K562 (cell line): ENCODE data around the gene PIK3R2. TPM values are rescaled to one million over a fixed set of nuclear protein-coding genes. Genes with fewer than 3 reads are reported as not detected.
A peak's percentile ranks its signal among the peaks of the same experiment; 100 is the strongest.

Experiments used
- CCAR2 ChIP-seq: fragments of 200-400 bp; formaldehyde crosslinking; IDR thresholded peaks from 2 replicates; pipeline ENCODE4 v1.6.1; 2017; ENCODE audit warnings: mild to moderate bottlenecking, low read depth, low read length
- CCNT2 ChIP-seq: IDR thresholded peaks from 2 replicates; pipeline ENCODE4 v1.6.1; 2011; ENCODE audit warnings: borderline replicate concordance, low read depth, mild to moderate bottlenecking, moderate library complexity, mixed read lengths, low read length; ENCODE audit not compliant: insufficient read length; ENCODE audit errors: extremely low read depth
- CEBPB ChIP-seq: fragments of 450-650 bp; IDR thresholded peaks from 2 replicates; pipeline ENCODE4 v1.6.1; 2016; ENCODE audit warnings: missing genetic modification characterization, missing compliant biosample characterization
- EZH2 ChIP-seq: IDR thresholded peaks from 2 replicates; pipeline ENCODE4 v1.6.1; 2012; ENCODE audit warnings: low read depth, mild to moderate bottlenecking, inconsistent platforms, low read length, borderline replicate concordance
- FOXP4 ChIP-seq: sonication (generic); formaldehyde crosslinking; IDR thresholded peaks from 2 replicates; pipeline ENCODE4 v1.8.0; 2022; ENCODE audit warnings: mild to moderate bottlenecking, missing genetic modification reagents, borderline replicate concordance
- GABPA ChIP-seq: fragments of 200-800 bp; sonication (Bioruptor generic); conservative IDR thresholded peaks from 2 replicates; pipeline ENCODE4 v1.6.1; 2016; ENCODE audit warnings: low read depth, missing genetic modification characterization, missing compliant biosample characterization
- GATAD2B ChIP-seq: fragments of 450-650 bp; IDR thresholded peaks from 2 replicates; pipeline ENCODE4 v1.6.1; 2017; ENCODE audit warnings: mild to moderate bottlenecking, borderline replicate concordance
- GTF2E2 ChIP-seq: fragments of 200-800 bp; sonication (Bioruptor generic); IDR thresholded peaks from 2 replicates; pipeline ENCODE4 v1.6.1; 2016; ENCODE audit warnings: missing genetic modification characterization, missing compliant biosample characterization
- HDAC3 ChIP-seq: fragments of 450-650 bp; IDR thresholded peaks from 2 replicates; pipeline ENCODE4 v1.6.1; 2018; ENCODE audit warnings: borderline replicate concordance, mild to moderate bottlenecking, moderate library complexity; ENCODE audit not compliant: partially characterized antibody
- KAT2B ChIP-seq: IDR thresholded peaks from one replicate; pipeline ENCODE4 v1.6.1; 2012; ENCODE audit warnings: low read depth, mild to moderate bottlenecking, control low read depth, inconsistent platforms, low read length, moderate library complexity
- MLX ChIP-seq, 2 experiments: fragments of 450-650 bp in 1 of 2; sonication (generic) in 1 of 2; formaldehyde crosslinking; conservative IDR thresholded peaks; 2 replicates each; pipeline versions ENCODE4 v1.4.0 to v1.8.1; 2020 to 2022; ENCODE audit warnings: mild to moderate bottlenecking in 1 of 2, missing genetic modification reagents in 1 of 2
- NCOA2 ChIP-seq, 2 experiments: fragments of 450-650 bp; IDR thresholded peaks; 2 replicates each; pipeline ENCODE4 v1.6.1; 2018; ENCODE audit warnings: mild to moderate bottlenecking in 2 of 2, moderate library complexity in 1 of 2; ENCODE audit not compliant: partially characterized antibody in 2 of 2
- NCOR1 ChIP-seq: fragments of 450-650 bp; IDR thresholded peaks from 2 replicates; pipeline ENCODE4 v1.6.1; 2016; ENCODE audit warnings: mild to moderate bottlenecking, moderate library complexity
- PHTF2 ChIP-seq: fragments of 250-450 bp; sonication (Bioruptor Pico); IDR thresholded peaks from 2 replicates; pipeline ENCODE4 v1.5.0; 2021; ENCODE audit warnings: mild to moderate bottlenecking
- POLR2AphosphoS2 ChIP-seq: IDR thresholded peaks from 2 replicates; pipeline ENCODE4 v1.6.1; 2012; ENCODE audit warnings: low read length, improper control_type of control experiment
- PPARD ChIP-seq: fragments of 250-450 bp; sonication (Bioruptor Pico); IDR thresholded peaks from 2 replicates; pipeline ENCODE4 v1.8.0; 2022; ENCODE audit warnings: inconsistent platforms, mild to moderate bottlenecking, moderate library complexity
- RBFOX2 ChIP-seq: fragments of 200-400 bp; formaldehyde crosslinking; IDR thresholded peaks from 2 replicates; pipeline ENCODE4 v1.6.1; 2017; ENCODE audit warnings: low read depth, mild to moderate bottlenecking, low read length, moderate library complexity
- RBM34 ChIP-seq: fragments of 200-400 bp; formaldehyde crosslinking; IDR thresholded peaks from 2 replicates; pipeline ENCODE4 v1.6.1; 2018; ENCODE audit warnings: low read length, borderline replicate concordance; ENCODE audit not compliant: insufficient read depth
- SAFB ChIP-seq: fragments of 200-400 bp; formaldehyde crosslinking; IDR thresholded peaks from 2 replicates; pipeline ENCODE4 v1.6.1; 2017; ENCODE audit warnings: low read depth, low read length, borderline replicate concordance
- SETDB1 ChIP-seq: IDR thresholded peaks from one replicate; pipeline ENCODE4 v1.6.1; 2012; ENCODE audit warnings: low read length, control low read depth, inconsistent platforms
- SNRNP70 ChIP-seq: fragments of 200-400 bp; formaldehyde crosslinking; optimal IDR thresholded peaks from 2 replicates; pipeline ENCODE3; 2017; ENCODE audit warnings: low read depth, low read length
- SRSF1 ChIP-seq: fragments of 200-400 bp; formaldehyde crosslinking; IDR thresholded peaks from 2 replicates; pipeline ENCODE4 v1.6.1; 2017; ENCODE audit warnings: mild to moderate bottlenecking, low read depth, low read length, moderate library complexity
- TAL1 ChIP-seq: fragments of 450-650 bp; IDR thresholded peaks from 2 replicates; pipeline ENCODE4 v1.6.1; 2016; ENCODE audit warnings: mild to moderate bottlenecking
- THAP7 ChIP-seq: fragments of 250-450 bp; sonication (Bioruptor Pico); IDR thresholded peaks from 2 replicates; pipeline ENCODE4 v1.5.0; 2021
- YBX1 ChIP-seq: fragments of 450-650 bp; IDR thresholded peaks from 2 replicates; pipeline ENCODE4 v1.7.1; 2016; ENCODE audit warnings: mild to moderate bottlenecking
- ZKSCAN1 ChIP-seq: fragments of 150-350 bp; IDR thresholded peaks from 2 replicates; pipeline ENCODE4 v1.6.1; 2016; ENCODE audit warnings: low read depth, low read length
- ZKSCAN8 ChIP-seq: fragments of 200-800 bp; sonication (Bioruptor generic); IDR thresholded peaks from 2 replicates; pipeline ENCODE4 v1.6.1; 2016; ENCODE audit warnings: missing genetic modification characterization, missing compliant biosample characterization
- ZNF551 ChIP-seq: fragments of 250-450 bp; sonication (Bioruptor Pico); IDR thresholded peaks from 2 replicates; pipeline ENCODE4 v1.5.0; 2021; ENCODE audit warnings: mild to moderate bottlenecking, moderate library complexity
- ZNF583 ChIP-seq: fragments of 250-450 bp; sonication (Bioruptor Pico); IDR thresholded peaks from 2 replicates; pipeline ENCODE4 v1.4.0; 2020
- ZZZ3 ChIP-seq: fragments of 450-650 bp; IDR thresholded peaks from 2 replicates; pipeline ENCODE4 v1.6.1; 2016; ENCODE audit warnings: antibody characterized with exemption, mild to moderate bottlenecking, moderate library complexity
- polyA plus RNA-seq, 8 experiments: library from polyadenylated mRNA; depleted of rRNA in 4 of 8; stranded (reverse) in 5 of 8; unstranded in 3 of 8; fragments of >200 nt; fragmentation: Nextera tagmentation in 2 of 8; fragmentation: Illumina TruSeq in 1 of 8; extraction: Ambion mirVana in 2 of 8; extraction: Trizol in 1 of 8; gene quantifications; 2 replicates each; pipeline versions ENCODE4 v1.2.1 to v1.2.3, GENCODE V29; 2011 to 2014; ENCODE audit warnings: inconsistent platforms in 1 of 8, missing spikeins in 1 of 8
- total RNA-seq, 7 experiments: library from RNA; depleted of rRNA in 6 of 7; stranded (reverse); fragments of >200 nt in 6 of 7; fragmentation: Illumina TruSeq in 2 of 7; extraction: Trizol in 2 of 7; gene quantifications; 2 replicates each; pipeline versions ENCODE4 v1.2.1 to v1.2.3, GENCODE V29; 2011 to 2021; ENCODE audit warnings: low replicate concordance in 1 of 7

Gene PIK3R2
- total and polyA plus RNA-seq, 9 of the 15 experiments (the other 6 are each of a cell fraction or from before 2014, with no cell fraction given) = 0.39 to 37.9 (median 5.3) TPM

- no peak for TF ChIP-seq MLX (CRISPR knock-in tag; conservative IDR thresholded peaks at IDR 0.05)
- TF ChIP-seq SNRNP70 = no peak
- TF ChIP-seq PPARD (CRISPR knock-in tag) = no peak
- TF ChIP-seq NCOA2 (IDR thresholded peaks at IDR 0.05; ENCODE audit: partially characterized antibody in 2 of 2) = no peak
- TF ChIP-seq NCOR1 = no peak
- TF ChIP-seq ZKSCAN8 (CRISPR knock-in tag) = no peak
- TF ChIP-seq FOXP4 (CRISPR knock-in tag) = peak; percentile 18; the same call in 1 of the 2 replicates
- no peak for TF ChIP-seq SETDB1
- no peak for TF ChIP-seq TAL1
- TF ChIP-seq RBM34 = no peak
- TF ChIP-seq CCAR2 = no peak
- no peak; the same call in 1 of the 2 replicates for TF ChIP-seq ZKSCAN1
- TF ChIP-seq PHTF2 (CRISPR knock-in tag) = no peak
- TF ChIP-seq GABPA (tag) = peak; percentile 88
- peak; percentile 60; the same call in 1 of the 2 replicates for TF ChIP-seq RBFOX2
- TF ChIP-seq CCNT2 = no peak
- TF ChIP-seq HDAC3 = no peak
- no peak for TF ChIP-seq SRSF1
- no peak for TF ChIP-seq YBX1
- no peak for TF ChIP-seq POLR2AphosphoS2
- TF ChIP-seq GATAD2B = no peak
- TF ChIP-seq ZNF551 (CRISPR knock-in tag) = no peak
- no peak for TF ChIP-seq ZNF583 (CRISPR knock-in tag)
- no peak for TF ChIP-seq GTF2E2
- no peak for TF ChIP-seq THAP7 (CRISPR knock-in tag)
- TF ChIP-seq SAFB = no peak
- TF ChIP-seq CEBPB (tag) = no peak
- TF ChIP-seq ZZZ3 = no peak; the same call in 1 of the 2 replicates
- no peak for TF ChIP-seq KAT2B
- no peak for TF ChIP-seq EZH2
Observed at GRCh38 chr19:18152442-18152816, 534 bp upstream of the PIK3R2 start (continued).
